ENCODE results near the gene GALNTL6.

DNA sequence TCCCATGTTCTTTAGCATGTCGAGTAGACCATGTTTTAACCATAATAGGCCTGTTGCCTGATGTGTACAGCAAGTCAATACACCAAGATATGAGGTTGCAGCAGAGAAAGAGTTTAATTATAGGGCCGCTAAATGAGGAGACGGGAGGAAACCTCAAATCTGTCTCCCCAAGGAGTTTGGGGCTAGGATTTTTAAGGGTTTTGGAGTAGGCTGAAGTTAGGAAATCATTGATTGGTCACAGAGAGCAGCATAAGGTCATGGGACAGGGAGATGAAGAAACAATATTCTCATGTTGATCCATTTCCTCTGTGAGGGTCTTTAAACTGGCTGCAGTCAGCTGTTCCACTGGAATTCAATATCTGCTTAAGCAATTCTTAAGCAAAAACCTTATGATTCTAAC lies 1195.2 kb downstream of the GALNTL6 start:
- TF ChIP-seq EZH2phosphoT487 (IDR thresholded peaks at IDR 0.05; ENCODE audit: insufficient read depth, low read depth) (no peak), EZH2 (IDR thresholded peaks at IDR 0.05; ENCODE audit: insufficient read depth, poor library complexity, severe bottlenecking) (no peak)
